HCT116 (cell line): ENCODE results near the gene SLC22A4.

Experiments
- ATF3 ChIP-seq: IDR thresholded peaks from 2 replicates; pipeline ENCODE4 v1.6.1; 2012
- EZH2 ChIP-seq: fragments of 200-600 bp; sonication (generic); IDR thresholded peaks from 2 replicates; pipeline ENCODE4 v1.6.1; 2017; ENCODE audit warnings: antibody characterized with exemption, mixed run types
- FOSL1 ChIP-seq: IDR thresholded peaks from 2 replicates; pipeline ENCODE4 v1.6.1; 2012; ENCODE audit warnings: low read depth
- JUND ChIP-seq: IDR thresholded peaks from 2 replicates; pipeline ENCODE4 v1.6.1; 2012
- POLR2AphosphoS5 ChIP-seq: IDR thresholded peaks from 2 replicates; pipeline ENCODE4 v1.6.1; 2011; ENCODE audit warnings: mild to moderate bottlenecking, low read depth, low read length, moderate library complexity
- REST ChIP-seq: IDR thresholded peaks from 2 replicates; pipeline ENCODE4 v1.6.1; 2012; ENCODE audit warnings: low read depth
- SIN3A ChIP-seq: IDR thresholded peaks from 2 replicates; pipeline ENCODE4 v1.6.1; 2012; ENCODE audit warnings: low read depth
- TF ChIP-seq, protein P1 (sequence below), 3 experiments: fragments of 200-600 bp in 1 of 3; sonication (generic) in 1 of 3; IDR thresholded peaks in 2 of 3; conservative IDR thresholded peaks in 1 of 3; 2 replicates each; pipeline ENCODE4 v1.5.1; 2012 to 2017; ENCODE audit warnings: low read depth in 2 of 3, low read length in 2 of 3, antibody characterized with exemption in 1 of 3, borderline replicate concordance in 1 of 3, control low read depth in 1 of 3, mild to moderate bottlenecking in 1 of 3, mixed read lengths in 1 of 3, mixed run types in 1 of 3, moderate library complexity in 1 of 3; ENCODE audit not compliant: insufficient read depth in 1 of 3
- TF ChIP-seq, protein P2 (sequence below): IDR thresholded peaks from 2 replicates; pipeline ENCODE4 v1.6.1; 2011; ENCODE audit warnings: mild to moderate bottlenecking, low read length, moderate library complexity; ENCODE audit not compliant: insufficient replicate concordance; ENCODE audit errors: extremely low read depth

DNA sequence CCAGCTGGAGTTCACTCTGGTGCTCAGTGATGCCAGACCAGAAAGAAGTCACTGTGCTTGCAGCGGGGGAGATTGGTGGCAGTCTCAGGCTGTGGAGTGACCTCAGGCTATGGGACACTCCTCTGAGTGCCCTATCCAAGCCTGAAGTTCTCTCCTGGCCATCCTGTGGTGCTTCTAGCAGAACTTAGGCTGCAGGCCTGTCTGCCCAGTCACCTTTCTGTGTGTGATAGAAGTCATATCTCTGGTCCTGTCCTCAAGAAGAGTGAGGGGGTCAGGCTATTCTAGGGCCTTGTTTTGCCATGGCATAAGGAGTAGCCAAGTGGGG, 27.4 kb upstream of the SLC22A4 start:
- TF ChIP-seq, protein P1, sequence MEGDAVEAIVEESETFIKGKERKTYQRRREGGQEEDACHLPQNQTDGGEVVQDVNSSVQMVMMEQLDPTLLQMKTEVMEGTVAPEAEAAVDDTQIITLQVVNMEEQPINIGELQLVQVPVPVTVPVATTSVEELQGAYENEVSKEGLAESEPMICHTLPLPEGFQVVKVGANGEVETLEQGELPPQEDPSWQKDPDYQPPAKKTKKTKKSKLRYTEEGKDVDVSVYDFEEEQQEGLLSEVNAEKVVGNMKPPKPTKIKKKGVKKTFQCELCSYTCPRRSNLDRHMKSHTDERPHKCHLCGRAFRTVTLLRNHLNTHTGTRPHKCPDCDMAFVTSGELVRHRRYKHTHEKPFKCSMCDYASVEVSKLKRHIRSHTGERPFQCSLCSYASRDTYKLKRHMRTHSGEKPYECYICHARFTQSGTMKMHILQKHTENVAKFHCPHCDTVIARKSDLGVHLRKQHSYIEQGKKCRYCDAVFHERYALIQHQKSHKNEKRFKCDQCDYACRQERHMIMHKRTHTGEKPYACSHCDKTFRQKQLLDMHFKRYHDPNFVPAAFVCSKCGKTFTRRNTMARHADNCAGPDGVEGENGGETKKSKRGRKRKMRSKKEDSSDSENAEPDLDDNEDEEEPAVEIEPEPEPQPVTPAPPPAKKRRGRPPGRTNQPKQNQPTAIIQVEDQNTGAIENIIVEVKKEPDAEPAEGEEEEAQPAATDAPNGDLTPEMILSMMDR (IDR thresholded peaks at IDR 0.05 in 2 of 3, conservative IDR thresholded peaks at IDR 0.05 in 1 of 3; ENCODE audit: borderline replicate concordance in 1 of 3, insufficient read depth in 1 of 3, low read depth in 2 of 3, low read length in 2 of 3) = no peak
- TF ChIP-seq EZH2 (no peak), FOSL1 (no peak), ATF3 (no peak), JUND (no peak), REST (no peak), POLR2AphosphoS5 (no peak), SIN3A (no peak)
- TF ChIP-seq, protein P2, sequence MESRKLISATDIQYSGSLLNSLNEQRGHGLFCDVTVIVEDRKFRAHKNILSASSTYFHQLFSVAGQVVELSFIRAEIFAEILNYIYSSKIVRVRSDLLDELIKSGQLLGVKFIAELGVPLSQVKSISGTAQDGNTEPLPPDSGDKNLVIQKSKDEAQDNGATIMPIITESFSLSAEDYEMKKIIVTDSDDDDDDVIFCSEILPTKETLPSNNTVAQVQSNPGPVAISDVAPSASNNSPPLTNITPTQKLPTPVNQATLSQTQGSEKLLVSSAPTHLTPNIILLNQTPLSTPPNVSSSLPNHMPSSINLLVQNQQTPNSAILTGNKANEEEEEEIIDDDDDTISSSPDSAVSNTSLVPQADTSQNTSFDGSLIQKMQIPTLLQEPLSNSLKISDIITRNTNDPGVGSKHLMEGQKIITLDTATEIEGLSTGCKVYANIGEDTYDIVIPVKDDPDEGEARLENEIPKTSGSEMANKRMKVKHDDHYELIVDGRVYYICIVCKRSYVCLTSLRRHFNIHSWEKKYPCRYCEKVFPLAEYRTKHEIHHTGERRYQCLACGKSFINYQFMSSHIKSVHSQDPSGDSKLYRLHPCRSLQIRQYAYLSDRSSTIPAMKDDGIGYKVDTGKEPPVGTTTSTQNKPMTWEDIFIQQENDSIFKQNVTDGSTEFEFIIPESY = no peak
